Activated CD4-positive, alpha-beta T cell treated with anti-CD3 and anti-CD28 coated beads, Interleukin-2, amount 50 U/mL, for 1 hour (primary cell): ENCODE measurements around the gene PAPLN.

Source experiments
- DNase-seq: peaks from one replicate; pipeline ENCODE4 v3.0.0-alpha.2; 2020

Gene PAPLN

DNA sequence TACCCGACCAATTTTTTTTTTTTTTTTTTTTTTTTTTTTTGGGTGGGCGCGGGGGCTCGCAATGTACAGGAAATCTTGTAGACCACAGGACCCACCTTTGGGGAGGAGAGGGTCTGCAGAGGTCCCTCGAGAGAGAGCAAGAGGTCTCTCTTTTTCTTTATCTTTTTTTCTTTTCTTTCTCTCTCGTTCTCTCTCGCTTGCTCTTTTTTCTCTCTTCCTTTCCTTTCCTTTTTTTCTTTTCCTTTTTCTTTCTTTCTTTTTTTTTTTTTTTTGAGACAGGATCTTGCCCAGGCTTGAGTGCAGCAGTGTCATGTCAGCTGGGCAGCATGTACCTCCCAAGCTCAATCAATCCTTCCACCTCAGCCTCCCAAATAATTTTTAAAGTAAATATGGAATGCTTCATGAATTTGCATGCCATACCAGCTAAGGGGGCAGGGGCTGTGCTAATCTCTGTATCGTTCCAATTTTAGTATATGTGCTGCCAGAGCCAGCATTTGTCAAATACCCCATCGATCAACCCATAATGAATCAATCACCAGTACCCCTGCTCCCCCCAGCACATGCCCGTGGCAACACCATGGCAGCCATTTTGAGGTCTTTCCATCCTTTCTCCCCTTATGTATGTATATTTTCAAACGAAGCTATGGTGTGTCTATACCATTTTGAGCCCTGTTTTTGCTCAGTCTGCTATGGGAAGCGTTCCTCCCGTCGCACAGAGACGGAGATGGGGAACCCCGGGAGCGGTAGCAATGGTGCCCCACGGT lies 9.3 kb downstream of the PAPLN start:
- DNase-seq = no peak

DNA sequence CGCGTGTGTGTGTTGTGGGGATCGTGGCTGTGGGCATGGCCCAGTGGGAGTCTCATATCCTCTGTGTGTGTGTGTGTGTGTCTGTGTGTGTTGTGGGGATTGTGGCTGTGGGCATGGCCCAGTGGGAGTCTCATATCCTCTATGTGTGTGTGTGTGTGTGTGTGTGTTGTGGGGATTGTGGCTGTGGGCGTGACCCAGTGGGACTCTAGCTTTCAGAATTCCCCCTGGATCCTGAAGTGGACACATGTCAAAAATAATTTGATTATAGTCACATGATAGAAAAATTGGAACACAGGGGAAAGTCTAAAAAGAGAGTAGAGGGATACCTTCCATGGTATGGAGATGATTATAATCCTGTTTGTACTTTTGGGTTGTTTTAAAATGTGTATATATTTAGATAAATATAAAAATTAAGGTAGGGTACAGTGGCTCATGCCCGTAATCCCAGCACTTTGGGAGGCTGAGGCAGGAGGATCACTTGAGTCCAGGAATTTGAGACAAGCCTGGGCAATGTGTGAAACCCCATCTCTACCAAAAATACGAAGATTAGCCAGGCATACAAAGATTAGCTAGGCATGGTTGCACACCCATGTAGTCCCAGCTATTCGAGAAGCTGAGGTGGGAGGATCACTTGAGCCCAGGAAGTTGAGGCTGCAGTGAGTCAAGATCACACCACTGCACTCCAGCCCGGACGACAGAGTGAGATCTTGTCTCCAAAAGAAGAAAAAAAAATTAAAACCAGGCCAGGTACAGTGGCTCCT lies 11.0 kb downstream of the PAPLN start:
- no peak for DNase-seq

DNA sequence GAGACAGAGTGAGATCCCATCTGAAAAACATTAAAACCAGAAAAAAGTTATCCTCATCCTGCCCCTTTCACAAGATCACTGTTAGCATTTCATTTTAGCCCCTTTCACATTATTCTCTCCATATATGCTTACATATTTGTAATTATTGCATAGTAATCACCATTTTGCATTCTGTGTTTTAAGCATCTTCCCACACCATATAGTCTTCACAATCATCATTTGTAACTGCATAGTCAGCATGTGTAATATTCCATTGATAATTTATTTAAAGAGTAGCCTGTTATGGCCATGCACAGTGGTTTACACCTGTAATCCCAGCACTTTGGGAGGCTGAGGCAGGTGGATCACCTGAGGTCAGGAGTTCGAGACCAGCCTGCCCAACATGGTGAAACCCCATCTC lies 11.8 kb downstream of the PAPLN start:
- DNase-seq = no peak

DNA sequence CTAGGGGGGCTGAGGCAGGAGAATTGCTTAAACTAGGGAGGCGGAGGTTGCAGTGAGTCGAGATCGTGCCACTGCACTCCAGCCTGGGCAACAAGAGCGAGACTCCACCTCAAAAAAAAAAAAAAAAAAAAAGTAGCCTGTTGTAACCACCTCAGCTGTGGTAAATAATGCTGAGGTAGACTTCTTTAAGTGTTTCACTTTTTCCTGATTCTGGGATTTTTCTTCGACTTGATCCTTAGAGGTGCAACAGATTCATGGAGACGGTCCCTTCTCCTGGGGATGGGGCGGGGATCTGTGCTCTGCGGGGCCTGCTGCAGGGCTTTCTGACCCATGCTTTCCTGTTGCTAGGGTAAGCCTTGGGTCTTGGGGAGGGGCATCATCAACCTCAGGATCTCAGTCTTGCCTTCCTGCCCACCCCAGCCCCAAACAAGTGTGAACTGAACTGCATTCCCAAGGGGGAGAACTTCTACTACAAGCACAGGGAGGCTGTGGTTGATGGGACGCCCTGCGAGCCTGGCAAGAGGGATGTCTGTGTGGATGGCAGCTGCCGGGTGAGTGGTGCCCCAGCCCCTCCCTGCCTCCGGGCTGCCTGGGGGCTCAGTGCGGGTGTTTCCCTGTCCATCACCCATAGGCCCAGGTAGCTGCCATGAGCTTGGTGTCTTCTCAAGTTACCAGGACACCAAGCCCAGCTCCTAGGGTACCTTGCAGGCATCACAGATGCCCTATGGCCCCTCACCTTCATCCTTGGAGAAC lies 12.4 kb downstream of the PAPLN start:
- no peak for DNase-seq

DNA sequence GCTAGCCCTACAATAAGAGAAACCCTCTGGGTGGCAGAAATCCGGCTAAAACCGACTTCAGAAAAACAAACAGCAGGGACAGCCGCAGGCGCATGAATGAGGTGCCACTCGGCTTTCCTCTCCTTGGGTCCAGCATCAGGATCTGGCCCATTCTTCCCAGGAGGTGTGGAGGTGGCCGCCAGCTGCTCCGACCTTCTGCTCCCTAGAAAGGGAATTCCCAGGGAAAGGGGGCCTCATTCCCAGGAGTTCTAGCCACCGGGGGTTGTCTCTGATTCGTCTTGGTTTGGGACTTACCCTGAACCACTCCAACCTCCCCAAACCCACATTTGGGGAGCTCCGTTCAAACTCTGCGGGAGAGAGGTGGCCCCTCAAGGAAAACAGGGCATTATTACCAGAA lies 13.0 kb downstream of the PAPLN start:
- DNase-seq = no peak

DNA sequence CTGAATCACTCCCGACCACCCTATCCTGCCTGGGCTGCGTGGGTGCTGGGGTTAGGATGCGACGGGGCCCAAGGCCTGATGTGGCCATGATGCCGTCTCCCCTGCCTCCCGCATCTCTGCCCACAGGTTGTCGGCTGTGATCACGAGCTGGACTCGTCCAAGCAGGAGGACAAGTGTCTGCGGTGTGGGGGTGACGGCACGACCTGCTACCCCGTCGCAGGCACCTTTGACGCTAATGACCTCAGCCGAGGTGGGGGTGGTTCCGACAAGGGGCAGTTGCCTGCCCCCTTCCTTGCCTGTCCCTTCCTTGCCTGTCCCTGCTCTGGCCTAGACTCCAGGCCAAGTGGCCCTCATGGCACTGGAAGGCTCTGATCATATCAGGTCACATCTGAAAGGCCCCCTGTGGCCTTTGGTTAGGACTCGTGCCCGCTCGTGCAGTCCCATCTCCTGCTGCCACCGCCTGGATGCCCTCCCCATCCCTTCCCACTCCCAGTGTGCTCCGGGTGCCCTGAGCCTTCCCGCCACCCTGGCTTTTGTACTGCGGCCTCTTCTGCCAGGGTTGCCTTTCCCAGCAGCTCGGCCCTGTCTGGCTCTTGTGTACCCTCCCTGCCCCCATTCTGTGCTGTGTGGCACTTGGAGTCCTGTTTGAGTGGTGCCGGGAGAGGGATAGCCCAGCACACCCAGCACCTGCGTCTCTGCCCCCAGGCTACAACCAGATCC lies 13.6 kb downstream of the PAPLN start:
- DNase-seq = no peak

DNA sequence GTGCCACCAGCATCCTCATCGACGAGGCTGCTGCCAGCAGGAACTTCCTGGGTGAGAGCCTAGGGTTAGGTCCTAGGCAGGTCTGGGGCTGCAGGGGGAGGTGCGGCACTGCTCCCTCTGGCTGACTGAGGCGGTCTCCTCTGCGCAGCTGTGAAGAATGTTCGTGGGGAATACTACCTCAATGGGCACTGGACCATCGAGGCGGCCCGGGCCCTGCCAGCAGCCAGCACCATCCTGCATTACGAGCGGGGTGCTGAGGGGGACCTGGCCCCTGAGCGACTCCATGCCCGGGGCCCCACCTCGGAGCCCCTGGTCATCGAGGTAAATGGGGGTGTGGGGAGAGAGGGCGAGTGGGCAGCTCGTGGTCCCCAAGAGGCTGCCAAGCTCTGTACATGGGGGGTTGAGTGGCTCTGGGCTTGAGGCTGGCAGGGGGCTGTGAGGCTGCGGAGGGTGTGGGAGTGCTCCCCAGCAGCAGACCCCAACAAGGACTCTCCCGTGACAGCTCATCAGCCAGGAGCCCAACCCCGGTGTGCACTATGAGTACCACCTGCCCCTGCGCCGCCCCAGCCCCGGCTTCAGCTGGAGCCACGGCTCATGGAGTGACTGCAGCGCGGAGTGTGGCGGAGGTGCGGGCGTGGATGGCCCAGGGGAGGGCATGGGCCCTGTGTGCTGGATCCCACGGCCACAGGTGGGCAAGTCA lies 14.4 kb downstream of the PAPLN start:
- no peak for DNase-seq

DNA sequence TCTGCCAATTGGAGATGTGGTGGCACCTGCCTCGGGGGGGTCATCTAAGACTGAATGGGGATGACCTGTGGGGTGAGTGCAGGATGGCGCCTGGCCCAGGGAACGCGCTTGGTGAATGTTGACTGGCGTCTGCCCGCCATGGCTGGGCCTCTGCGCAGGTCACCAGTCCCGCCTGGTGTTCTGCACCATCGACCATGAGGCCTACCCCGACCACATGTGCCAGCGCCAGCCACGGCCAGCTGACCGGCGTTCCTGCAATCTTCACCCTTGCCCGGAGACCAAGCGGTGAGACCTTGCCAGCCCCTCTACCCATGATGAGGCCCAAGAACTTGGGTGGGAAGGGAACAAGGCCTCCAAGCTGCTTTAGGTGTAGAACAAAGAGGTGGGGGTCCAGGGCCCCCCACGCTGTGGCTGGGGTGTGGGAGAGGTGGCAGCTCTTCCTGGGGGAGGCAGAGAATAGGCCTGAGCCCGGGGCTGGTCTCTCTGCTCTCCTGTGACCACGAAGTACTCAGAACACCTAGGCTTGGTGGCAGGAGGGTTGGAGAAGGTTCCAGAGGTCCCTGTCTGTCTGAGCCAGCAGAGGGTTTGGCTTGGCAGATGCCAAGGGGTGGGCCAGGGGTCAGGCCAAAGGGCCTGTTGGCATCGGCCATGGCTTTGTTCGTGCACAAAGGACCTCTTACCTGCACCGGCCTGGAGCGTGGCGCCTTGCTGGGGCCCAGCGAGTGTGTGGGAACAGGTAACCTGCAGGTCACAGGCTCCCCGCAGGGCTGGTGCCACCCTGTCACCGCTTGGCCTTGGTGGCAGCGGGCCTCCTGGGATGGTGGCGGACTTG lies 15.4 kb downstream of the PAPLN start:
- DNase-seq = no peak

DNA sequence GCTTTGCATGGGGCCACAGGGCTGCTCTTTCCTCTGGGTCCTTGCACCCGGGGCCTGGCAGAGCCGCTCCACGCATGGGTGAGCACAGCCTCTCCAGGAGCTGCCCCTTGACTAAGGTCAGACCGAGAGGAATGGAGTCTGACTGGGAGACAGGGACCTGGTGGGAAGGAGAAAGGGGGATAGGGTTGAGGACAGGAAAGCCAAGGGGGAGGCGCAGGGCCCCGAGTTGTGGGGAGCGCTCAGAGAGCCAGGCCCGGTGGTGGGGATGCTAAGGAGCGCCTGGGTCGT lies 16.0 kb downstream of the PAPLN start:
- DNase-seq = no peak

DNA sequence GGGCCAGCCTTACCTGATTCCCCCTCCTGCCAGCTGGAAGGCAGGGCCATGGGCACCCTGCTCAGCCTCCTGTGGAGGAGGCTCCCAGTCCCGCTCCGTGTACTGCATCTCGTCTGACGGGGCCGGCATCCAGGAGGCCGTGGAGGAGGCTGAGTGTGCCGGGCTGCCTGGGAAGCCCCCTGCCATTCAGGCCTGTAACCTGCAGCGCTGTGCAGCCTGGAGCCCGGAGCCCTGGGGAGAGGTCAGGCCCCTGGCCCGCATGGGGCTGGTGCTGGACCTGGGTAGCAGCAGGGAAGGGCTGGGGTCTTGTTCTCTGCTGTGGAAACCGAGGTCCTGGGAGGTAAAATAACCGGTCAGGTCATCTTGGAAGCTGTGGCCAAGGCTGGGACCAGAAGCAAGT lies 16.4 kb downstream of the PAPLN start:
- no peak for DNase-seq

DNA sequence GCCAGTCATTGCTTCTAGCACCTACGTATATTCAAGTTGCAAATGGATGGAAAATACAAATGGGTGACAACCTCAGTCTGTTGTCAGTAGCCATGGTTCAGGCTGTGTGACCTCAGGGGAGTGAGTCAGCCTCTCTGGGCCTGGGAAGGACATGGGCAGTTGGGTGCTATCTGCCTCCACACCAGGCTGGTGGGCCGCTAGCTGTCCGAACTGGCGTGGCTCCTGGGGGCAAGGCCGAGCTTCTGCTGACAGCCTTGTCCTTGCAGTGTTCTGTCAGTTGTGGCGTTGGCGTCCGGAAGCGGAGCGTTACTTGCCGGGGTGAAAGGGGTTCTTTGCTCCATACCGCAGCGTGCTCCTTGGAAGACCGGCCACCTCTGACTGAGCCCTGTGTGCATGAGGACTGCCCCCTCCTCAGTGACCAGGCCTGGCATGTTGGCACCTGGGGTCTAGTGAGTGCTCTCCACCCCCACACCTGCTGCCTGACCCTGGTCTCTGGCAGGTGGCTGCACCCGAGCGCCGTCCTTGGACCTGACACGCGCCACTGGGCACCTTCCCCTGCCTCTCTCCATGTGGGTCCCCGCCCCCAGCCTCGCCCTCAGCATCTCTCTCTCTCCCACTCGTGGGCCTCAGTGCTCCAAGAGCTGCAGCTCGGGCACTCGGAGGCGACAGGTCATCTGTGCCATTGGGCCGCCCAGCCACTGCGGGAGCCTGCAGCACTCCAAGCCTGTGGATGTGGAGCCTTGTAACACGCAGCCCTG lies 17.1 kb downstream of the PAPLN start:
- DNase-seq = no peak

DNA sequence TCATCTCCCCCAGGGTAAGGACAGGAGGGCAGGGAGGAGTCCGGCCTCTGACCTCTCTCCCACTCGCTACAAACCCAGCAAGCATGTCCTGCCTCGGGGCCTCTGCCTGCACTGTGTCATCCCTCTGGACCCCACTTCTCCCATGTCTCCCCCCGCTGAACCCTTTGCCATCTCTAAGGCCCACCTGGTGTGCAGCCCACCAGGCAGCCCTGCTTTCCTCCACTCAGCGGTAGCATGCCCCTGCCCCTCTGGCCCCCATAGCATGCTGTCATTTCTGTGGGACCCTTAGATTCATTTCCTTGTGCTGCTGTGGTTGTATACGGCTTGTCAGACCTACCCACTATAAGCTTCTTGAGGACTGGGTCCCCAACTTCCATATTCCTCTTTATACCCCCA lies 17.7 kb downstream of the PAPLN start:
- DNase-seq = no peak

DNA sequence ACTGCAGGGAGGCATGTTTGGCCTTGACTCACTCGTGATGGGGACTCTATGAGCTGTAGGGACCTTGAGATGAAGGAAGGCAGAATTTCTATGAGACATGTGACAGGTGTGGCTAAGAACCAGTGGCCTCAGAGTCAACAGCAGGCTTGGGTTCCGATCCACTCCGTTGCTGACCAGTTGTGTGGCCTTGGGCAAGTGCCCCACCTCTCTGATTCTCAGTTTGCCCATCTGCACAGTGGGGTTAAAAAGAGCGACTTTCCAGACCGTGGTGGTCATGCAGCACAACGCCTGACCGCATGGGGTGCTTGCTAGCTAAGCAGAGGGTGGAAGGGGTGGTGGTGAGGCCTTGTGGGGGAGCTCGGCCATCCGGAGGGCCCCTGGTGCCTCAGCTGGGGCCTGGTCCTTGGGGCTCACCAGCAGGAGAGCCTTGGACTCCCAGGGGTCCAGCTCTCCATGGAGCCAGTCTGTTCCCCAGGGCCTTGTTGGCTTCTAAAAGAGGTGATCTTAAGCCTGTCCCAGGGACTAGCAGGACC lies 18.5 kb downstream of the PAPLN start:
- no peak for DNase-seq

DNA sequence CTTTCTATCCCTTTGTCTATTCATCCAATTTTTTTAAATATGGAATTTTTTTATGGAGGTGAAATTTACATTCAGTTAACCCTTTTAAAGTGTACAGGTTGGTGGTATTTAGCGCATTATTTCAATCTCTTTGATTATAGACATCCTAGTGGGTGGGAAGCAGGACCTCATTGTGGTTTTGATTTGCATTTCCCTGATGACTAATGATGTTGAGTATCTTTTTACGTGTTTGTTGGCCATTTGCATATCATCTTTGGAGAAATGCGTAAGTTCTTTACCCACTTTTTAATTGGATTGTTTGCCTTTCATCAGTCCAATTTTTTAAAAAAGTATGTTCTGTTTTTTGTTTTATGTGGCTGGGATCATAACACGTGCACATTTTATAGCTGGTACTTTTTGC lies 20.8 kb downstream of the PAPLN start:
- no peak for DNase-seq

DNA sequence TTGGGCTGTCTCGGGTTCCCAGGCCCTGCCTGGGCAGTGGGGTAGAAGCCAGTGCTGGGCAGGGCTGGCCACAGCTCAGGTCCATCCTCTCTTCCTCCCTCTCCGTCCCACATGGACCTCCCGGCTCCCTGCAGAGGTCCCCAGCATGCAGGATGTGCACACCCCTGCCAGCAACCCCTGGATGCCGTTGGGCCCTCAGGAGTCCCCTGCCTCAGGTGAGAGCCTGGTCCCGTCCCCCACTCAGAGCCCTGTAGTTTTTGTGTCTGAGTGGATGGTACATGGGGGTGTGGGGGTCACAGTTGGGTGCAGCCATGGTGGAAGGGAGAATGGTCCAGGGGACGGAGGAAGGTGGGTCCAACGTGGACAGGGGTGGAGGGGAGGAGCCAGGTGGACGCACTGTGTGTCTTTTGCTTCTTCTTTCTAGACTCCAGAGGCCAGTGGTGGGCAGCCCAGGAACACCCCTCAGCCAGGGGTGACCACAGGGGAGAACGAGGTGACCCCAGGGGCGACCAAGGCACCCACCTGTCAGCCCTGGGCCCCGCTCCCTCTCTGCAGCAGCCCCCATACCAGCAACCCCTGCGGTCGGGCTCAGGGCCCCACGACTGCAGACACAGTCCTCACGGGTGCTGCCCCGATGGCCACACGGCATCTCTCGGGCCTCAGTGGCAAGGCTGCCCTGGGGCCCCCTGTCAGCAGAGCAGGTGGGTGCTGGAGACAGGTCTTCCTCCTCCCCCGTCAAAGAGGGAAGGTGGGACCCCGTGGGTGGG lies 21.7 kb downstream of the PAPLN start:
- no peak for DNase-seq

DNA sequence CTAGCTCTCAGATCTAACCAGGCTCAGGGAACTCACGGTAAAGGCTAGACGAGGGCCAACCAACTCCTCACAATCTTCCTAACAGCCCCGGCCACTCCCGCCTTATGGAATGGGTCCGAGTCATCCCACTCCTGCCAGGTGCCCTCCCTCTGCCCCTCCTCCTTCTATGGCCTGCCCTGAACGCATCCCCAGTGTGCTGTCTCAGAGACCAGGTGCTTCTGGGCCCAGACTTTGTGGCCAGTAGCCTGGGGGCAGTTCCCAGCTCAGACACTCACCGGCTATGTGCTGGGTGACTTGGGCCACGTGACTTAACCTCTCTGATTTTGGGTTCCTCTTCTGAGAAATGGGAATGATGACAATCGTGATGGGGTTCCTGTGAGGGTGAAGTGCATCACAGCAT lies 22.5 kb downstream of the PAPLN start:
- no peak for DNase-seq

DNA sequence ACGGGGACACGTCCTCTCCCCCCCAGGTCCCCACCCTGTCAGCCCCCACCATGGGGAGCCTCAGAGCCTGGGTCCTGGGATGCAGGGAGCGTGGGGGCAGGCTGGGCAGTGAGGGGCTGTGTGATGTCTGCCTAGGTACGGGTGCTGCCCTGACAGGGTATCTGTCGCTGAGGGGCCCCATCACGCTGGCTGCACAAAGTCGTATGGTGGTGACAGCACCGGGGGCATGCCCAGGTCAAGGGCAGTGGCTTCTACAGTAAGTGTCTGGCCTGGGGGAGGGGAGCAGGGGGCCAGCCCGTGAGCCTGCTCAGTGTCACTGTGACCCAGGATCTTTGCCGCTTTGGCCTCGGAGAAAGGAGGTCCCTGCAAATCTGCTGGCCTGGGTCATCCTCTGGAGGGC lies 23.3 kb downstream of the PAPLN start:
- DNase-seq = no peak

DNA sequence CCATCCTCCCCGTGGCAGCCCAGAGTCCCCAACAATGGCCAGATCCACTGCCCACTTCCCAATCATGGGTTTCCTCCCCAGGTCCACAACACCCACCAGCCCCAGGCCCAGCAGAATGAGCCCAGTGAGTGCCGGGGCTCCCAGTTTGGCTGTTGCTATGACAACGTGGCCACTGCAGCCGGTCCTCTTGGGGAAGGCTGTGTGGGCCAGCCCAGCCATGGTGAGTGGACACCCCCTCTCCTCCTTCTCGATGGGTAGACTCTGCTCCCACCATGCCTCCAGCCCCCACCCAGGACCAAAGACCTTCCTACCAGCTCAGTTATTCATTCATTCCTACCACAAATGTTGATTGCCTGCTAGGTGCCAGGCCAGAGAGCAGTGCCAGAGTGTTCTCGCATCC lies 23.8 kb downstream of the PAPLN start:
- DNase-seq = no peak

DNA sequence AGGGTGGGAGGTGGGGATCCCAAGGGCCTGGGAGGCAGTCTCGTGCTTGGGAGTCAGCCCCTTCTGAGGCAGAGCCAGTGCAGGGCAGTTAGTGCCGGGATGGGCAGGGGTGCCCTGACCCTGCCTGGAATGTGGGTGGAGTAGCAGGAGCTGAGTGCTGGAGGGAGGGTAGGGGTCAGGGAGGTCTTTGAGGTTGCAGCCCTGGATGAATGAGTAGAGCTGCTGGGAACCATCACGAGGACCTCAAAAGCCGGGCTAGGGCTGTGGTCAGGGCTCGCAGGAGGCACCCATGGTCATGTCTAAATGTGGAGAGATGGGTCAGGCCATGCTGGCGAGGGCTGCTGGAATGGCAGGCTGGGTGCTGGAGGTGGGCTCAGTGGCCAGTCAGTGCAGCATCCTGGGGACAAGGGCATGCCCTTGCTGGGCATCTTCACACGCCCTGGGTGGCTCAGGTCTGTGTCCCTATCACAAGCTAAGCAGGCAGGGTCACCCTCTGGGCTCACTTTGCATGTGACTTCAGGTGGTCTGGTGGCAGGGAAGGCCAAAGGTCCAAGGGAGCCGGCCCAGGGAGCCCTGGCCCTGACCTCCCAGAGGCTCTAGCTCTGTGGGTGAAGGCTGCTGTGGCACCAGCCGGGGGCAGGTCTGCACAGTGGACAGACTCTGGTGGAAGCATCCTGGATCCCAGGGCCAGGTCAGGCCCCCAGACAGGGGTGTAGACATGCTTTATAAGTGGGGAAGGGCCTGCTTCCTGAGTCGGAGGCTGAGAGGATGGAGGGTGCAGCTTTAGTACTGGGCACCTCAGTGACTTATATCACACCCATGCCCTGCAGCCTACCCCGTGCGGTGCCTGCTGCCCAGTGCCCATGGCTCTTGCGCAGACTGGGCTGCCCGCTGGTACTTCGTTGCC lies 24.5 kb downstream of the PAPLN start:
- DNase-seq = no peak
